GM12878 (cell line): ENCODE measurements around the gene PRSS37. TPM values are rescaled to one million over a fixed set of nuclear protein-coding genes. Genes with fewer than 3 reads are reported as not detected.

Experiments
- ATAC-seq: fragments of 200-7000 bp; cut with Tn5 transposase; 3 replicates; pipeline ENCODE4 v1.9.1; 2020; ENCODE audit warnings: mild to moderate bottlenecking, moderate library complexity
- BruUV-seq: library from RNA; stranded (reverse); fragments of 400-500 nt; replicated peaks from 2 replicates; lab custom pipeline; 2021; lab: Mats Ljungman, UMichigan
- CTCF ChIA-PET: fragments of 300-600 bp; sonication (Branson Sonifier 250); formaldehyde crosslinking; extraction: SDS; loops from one replicate; lab custom pipeline; 2021; ENCODE audit warnings: inconsistent platforms; lab: Yijun Ruan, JAX
- POLR2A ChIA-PET: fragments of 350-600 bp; formaldehyde crosslinking; extraction: SDS; loops from one replicate; lab custom pipeline; 2021; ENCODE audit warnings: inconsistent platforms; lab: Charles Lee
- RAD21 ChIA-PET: fragments of 300-600 bp; sonication (Branson Sonifier 250); formaldehyde crosslinking; loops from one replicate; lab custom pipeline; 2023; ENCODE audit warnings: antibody characterized with exemption; ENCODE audit not compliant: unreplicated experiment; lab: Charles Lee
- SMC1A ChIA-PET: fragments of 300-600 bp; sonication (Branson Sonifier 250); formaldehyde crosslinking; loops from one replicate; lab custom pipeline; 2023; ENCODE audit not compliant: unreplicated experiment, uncharacterized antibody; lab: Charles Lee
- DNase-seq: peaks from one replicate; pipeline ENCODE4 v3.0.0-alpha.2; 2011; ENCODE audit warnings: low read depth, low spot score
- FAIRE-seq: peaks from 3 replicates; lab custom pipeline; 2011; peaks lifted over from hg19 to GRCh38; lab: Jason Lieb, UNC
- H2AFZ ChIP-seq: 2 replicates; pipeline ENCODE4 v1.6.0; 2011; ENCODE audit warnings: low read depth, low read length, control low read depth; ENCODE audit not compliant: control insufficient read depth
- H3K27ac ChIP-seq: 2 replicates; pipeline ENCODE4 v1.5.1; 2011; ENCODE audit warnings: control low read depth; ENCODE audit not compliant: control insufficient read depth, insufficient read depth
- H3K27me3 ChIP-seq, 2 experiments: replicated peaks in 1 of 2; 2 replicates each; pipeline versions ENCODE4 v1.6.0 to v1.6.1; 2011; ENCODE audit warnings: low read length in 1 of 2; ENCODE audit not compliant: control insufficient read depth in 2 of 2, insufficient read depth in 2 of 2
- H3K36me3 ChIP-seq, 2 experiments: 2 replicates each; pipeline ENCODE4 v1.5.1; 2011; ENCODE audit warnings: low read length in 1 of 2; ENCODE audit not compliant: control insufficient read depth in 2 of 2, insufficient read depth in 2 of 2
- H3K4me1 ChIP-seq: 2 replicates; pipeline ENCODE4 v1.6.1; 2011; ENCODE audit warnings: mild to moderate bottlenecking, low read length, moderate library complexity, mixed read lengths; ENCODE audit not compliant: control insufficient read depth, insufficient read depth
- H3K4me2 ChIP-seq: 2 replicates; pipeline ENCODE4 v1.6.0; 2011; ENCODE audit warnings: control low read depth; ENCODE audit not compliant: control insufficient read depth, insufficient read depth
- H3K4me3 ChIP-seq: fragments of 200-600 bp; sonication (generic); 2 replicates; pipeline ENCODE4 v1.5.1; 2016
- H3K79me2 ChIP-seq: 2 replicates; pipeline ENCODE4 v1.6.0; 2011; ENCODE audit warnings: low read length; ENCODE audit not compliant: control insufficient read depth, insufficient read depth
- H3K9ac ChIP-seq: 2 replicates; pipeline ENCODE4 v1.8.0; 2011; ENCODE audit warnings: low read length, control low read depth, mixed read lengths; ENCODE audit not compliant: control insufficient read depth, insufficient read depth
- H3K9me3 ChIP-seq: replicated peaks from 3 replicates; pipeline ENCODE4 v1.5.1; 2011; ENCODE audit warnings: mild to moderate bottlenecking, low read length; ENCODE audit not compliant: control insufficient read depth, insufficient read depth
- H4K20me1 ChIP-seq: 2 replicates; pipeline ENCODE4 v1.6.0; 2011; ENCODE audit not compliant: control insufficient read depth, insufficient read depth
- CUX1 ChIP-seq: IDR thresholded peaks from 2 replicates; pipeline ENCODE4 v1.6.1; 2012; ENCODE audit warnings: improper control_type of control experiment, low read depth, low read length; ENCODE audit not compliant: insufficient replicate concordance
- EED ChIP-seq: sonication (generic); IDR thresholded peaks from 2 replicates; pipeline ENCODE4 v1.6.1; 2016; ENCODE audit warnings: antibody characterized with exemption, low read depth
- EZH2 ChIP-seq: IDR thresholded peaks from 2 replicates; pipeline ENCODE4 v1.6.1; 2012; ENCODE audit warnings: low read depth, mild to moderate bottlenecking, control low read depth, inconsistent platforms, low read length, borderline replicate concordance; ENCODE audit not compliant: control insufficient read depth
- HCFC1 ChIP-seq: fragments of 150-350 bp; IDR thresholded peaks from 2 replicates; pipeline ENCODE4 v1.6.1; 2014; ENCODE audit warnings: low read length
- KAT2A ChIP-seq: conservative IDR thresholded peaks from 2 replicates; pipeline ENCODE4 v1.6.1; 2011; ENCODE audit warnings: low read depth, low read length; ENCODE audit not compliant: control insufficient read depth
- KLF5 ChIP-seq: fragments of 450-650 bp; IDR thresholded peaks from 2 replicates; pipeline ENCODE4 v1.6.1; 2014; ENCODE audit warnings: mild to moderate bottlenecking; ENCODE audit not compliant: partially characterized antibody
- NBN ChIP-seq: fragments of 450-650 bp; IDR thresholded peaks from 2 replicates; pipeline ENCODE4 v1.6.1; 2016
- NRF1 ChIP-seq: conservative IDR thresholded peaks from 2 replicates; pipeline ENCODE4 v1.6.1; 2011; ENCODE audit warnings: mild to moderate bottlenecking, low read depth, low read length, improper control_type of control experiment
- PKNOX1 ChIP-seq: fragments of 450-650 bp; IDR thresholded peaks from 2 replicates; pipeline ENCODE4 v1.6.1; 2016; ENCODE audit warnings: mild to moderate bottlenecking
- POU2F2 ChIP-seq: IDR thresholded peaks from 3 replicates; pipeline ENCODE4 v1.6.1; 2011; ENCODE audit warnings: low read depth, mild to moderate bottlenecking, low read length, borderline replicate concordance
- PRDM15 ChIP-seq: fragments of 450-650 bp; formaldehyde crosslinking; IDR thresholded peaks from 2 replicates; pipeline ENCODE4 v1.4.0; 2020; ENCODE audit warnings: mild to moderate bottlenecking, moderate library complexity
- SMAD5 ChIP-seq: IDR thresholded peaks from 2 replicates; pipeline ENCODE4 v1.6.1; 2016; ENCODE audit warnings: antibody characterized with exemption, low read depth
- SPI1 ChIP-seq: IDR thresholded peaks from 2 replicates; pipeline ENCODE4 v1.6.1; 2011; ENCODE audit warnings: low read depth, mild to moderate bottlenecking, low read length, moderate library complexity, borderline replicate concordance; ENCODE audit not compliant: insufficient read depth
- TCF3 ChIP-seq: IDR thresholded peaks from 2 replicates; pipeline ENCODE4 v1.6.1; 2012; ENCODE audit warnings: low read depth, mild to moderate bottlenecking, low read length, borderline replicate concordance; ENCODE audit not compliant: insufficient read depth
- WGBS: methylation state at CpG from one replicate; pipeline ENCODE4 v1.1.6; 2016; ENCODE audit warnings: low lambda C conversion rate; ENCODE audit not compliant: insufficient replicate concordance, insufficient coverage; ENCODE audit errors: missing lambda C conversion rate; 5-methylcytosine and 5-hydroxymethylcytosine counted together
- in situ Hi-C: fragments of 300-500 bp; cut with MboI; formaldehyde crosslinking; loops from 9 replicates; pipeline ENCODE4 v1.14.3; 2018; ENCODE audit warnings: mixed read lengths
- intact Hi-C: fragments of 100-400 bp; cut with micrococcal nuclease; formaldehyde crosslinking; loops from one replicate; pipeline ENCODE4 v1.14.2; 2022; ENCODE audit not compliant: unreplicated experiment
- polyA plus RNA-seq, 11 experiments: library from polyadenylated mRNA; depleted of rRNA in 4 of 11; unstranded in 6 of 11; stranded (reverse) in 5 of 11; fragments of >200 nt; fragmentation: Nextera tagmentation in 4 of 11; fragmentation: Illumina TruSeq in 1 of 11; extraction: Ambion mirVana in 4 of 11; extraction: Trizol in 1 of 11; gene quantifications; 1 replicate in 1 of 11; 2 replicates in 10 of 11; pipeline versions ENCODE4 v1.2.1 to v1.2.3, GENCODE V29; 2011 to 2016; ENCODE audit warnings: inconsistent platforms in 2 of 11, missing spikeins in 2 of 11, low read depth in 1 of 11
- total RNA-seq, 4 experiments: library from RNA; depleted of rRNA in 3 of 4; stranded (reverse); fragments of >200 nt in 3 of 4; fragmentation: Illumina TruSeq in 1 of 4; extraction: Trizol in 1 of 4; gene quantifications; 2 replicates each; pipeline versions ENCODE4 v1.2.1 to v1.2.3, GENCODE V29; 2013 to 2021

Gene PRSS37
- total and polyA plus RNA-seq, 10 of the 15 experiments (the other 5 are each of a cell fraction or from before 2014, with no cell fraction given) = not detected

GRCh38 chr7:141875453-141875852 is 34.2 kb upstream of the PRSS37 start:
- no peaks in the 10 kb centered on the region for H3K4me1 ChIP-seq
- ChIA-PET SMC1A (interaction anchor here (1.8 kb wide), 1 partner anchor 9 kb away, joined by 4 read pairs; no protein-coding TSS in a partner anchor), POLR2A (no interaction called here), RAD21 (no interaction called here), CTCF (interaction anchor here (1.4 kb wide), 1 partner anchor 100 kb away, joined by 4 read pairs; no protein-coding TSS in a partner anchor)
- no peak overlapping the region for H3K9ac ChIP-seq
- no peaks in the 10 kb centered on the region for H4K20me1 ChIP-seq
- FAIRE-seq = no peak
- H3K4me2 ChIP-seq = no peak overlapping the region
- H3K79me2 ChIP-seq = no peaks in the 10 kb centered on the region
- no peak overlapping the region for H3K4me3 ChIP-seq
- BruUV-seq = no TSS peak
- H3K27ac ChIP-seq = no peak overlapping the region
- no peaks in the 10 kb centered on the region for H3K9me3 ChIP-seq
- no peak overlapping the region for H2AFZ ChIP-seq
- no peaks in the 10 kb centered on the region for H3K36me3 ChIP-seq
- intact Hi-C loops = no loop called here
- WGBS = 100% methylated on average over 2 of the region's 2 CpGs
- no peak for ATAC-seq
- no peaks in the 10 kb centered on the region for H3K27me3 ChIP-seq
- in situ Hi-C loops = no loop called here
- DNase-seq = no peak
- TF ChIP-seq TCF3 (no peak), CUX1 (no peak), NRF1 (no peak), POU2F2 (no peak), SMAD5 (no peak), PKNOX1 (no peak), EED (no peak), SPI1 (no peak), HCFC1 (no peak), NBN (no peak), PRDM15 (CRISPR knock-in tag) (no peak), EZH2 (no peak), KLF5 (no peak), KAT2A (no peak)
